ACC112 (cell line): Measurements from ENCODE around the gene CELF5.

Source experiments
- H2AFZ ChIP-seq: fragments of 200-600 bp; sonication (generic); one replicate; pipeline ENCODE4 v1.6.0; 2017; ENCODE audit warnings: antibody characterized with exemption, low read length; ENCODE audit not compliant: unreplicated experiment
- H3K27ac ChIP-seq: fragments of 200-600 bp; sonication (generic); 2 replicates; pipeline ENCODE4 v1.5.1; 2014; ENCODE audit warnings: low read depth, mild to moderate bottlenecking, antibody characterized with exemption, low read length, moderate library complexity
- H3K27me3 ChIP-seq: fragments of 200-600 bp; sonication (generic); 2 replicates; pipeline ENCODE4 v1.6.1; 2014; ENCODE audit warnings: mild to moderate bottlenecking, antibody characterized with exemption, low read length, moderate library complexity, mixed read lengths; ENCODE audit not compliant: insufficient read depth
- H3K36me3 ChIP-seq: fragments of 200-600 bp; sonication (generic); 2 replicates; pipeline ENCODE4 v1.6.1; 2016; ENCODE audit warnings: mild to moderate bottlenecking, antibody characterized with exemption, low read length, moderate library complexity, mixed read lengths; ENCODE audit not compliant: insufficient read depth
- H3K4me1 ChIP-seq: fragments of 200-600 bp; sonication (generic); one replicate; pipeline ENCODE4 v1.6.1; 2016; ENCODE audit warnings: low read length, mixed read lengths; ENCODE audit not compliant: insufficient read depth, unreplicated experiment, control insufficient read depth
- H3K4me3 ChIP-seq: fragments of 200-600 bp; sonication (generic); 2 replicates; pipeline ENCODE4 v1.5.1; 2014; ENCODE audit warnings: mild to moderate bottlenecking, low read depth, low read length
- H3K79me2 ChIP-seq: fragments of 200-600 bp; sonication (generic); one replicate; pipeline ENCODE4 v1.6.0; 2016; ENCODE audit warnings: low read length; ENCODE audit not compliant: control insufficient read depth, unreplicated experiment, insufficient read depth

CELF5 gene

GRCh38 chr19:3192228-3192635 is 32.2 kb upstream of the CELF5 start:
- Histone ChIP-seq H3K36me3 (no peaks in the 10 kb centered on the region), H3K4me1 (peaks cover 6% of the 10 kb centered on the region), H2AFZ (no peak overlapping the region), H3K4me3 (no peak overlapping the region), H3K27ac (no peak overlapping the region), H3K79me2 (peaks cover 44% of the 10 kb centered on the region), H3K27me3 (no peaks in the 10 kb centered on the region)

GRCh38 chr19:3192684-3193083 is 31.8 kb upstream of the CELF5 start:
- no peak overlapping the region for H2AFZ ChIP-seq
- no peaks in the 10 kb centered on the region for H3K36me3 ChIP-seq
- H3K4me3 ChIP-seq: no peak overlapping the region
- H3K79me2 ChIP-seq: peaks cover 39% of the 10 kb centered on the region
- no peaks in the 10 kb centered on the region for H3K27me3 ChIP-seq
- H3K4me1 ChIP-seq: peaks cover 1% of the 10 kb centered on the region
- no peak overlapping the region for H3K27ac ChIP-seq

DNA sequence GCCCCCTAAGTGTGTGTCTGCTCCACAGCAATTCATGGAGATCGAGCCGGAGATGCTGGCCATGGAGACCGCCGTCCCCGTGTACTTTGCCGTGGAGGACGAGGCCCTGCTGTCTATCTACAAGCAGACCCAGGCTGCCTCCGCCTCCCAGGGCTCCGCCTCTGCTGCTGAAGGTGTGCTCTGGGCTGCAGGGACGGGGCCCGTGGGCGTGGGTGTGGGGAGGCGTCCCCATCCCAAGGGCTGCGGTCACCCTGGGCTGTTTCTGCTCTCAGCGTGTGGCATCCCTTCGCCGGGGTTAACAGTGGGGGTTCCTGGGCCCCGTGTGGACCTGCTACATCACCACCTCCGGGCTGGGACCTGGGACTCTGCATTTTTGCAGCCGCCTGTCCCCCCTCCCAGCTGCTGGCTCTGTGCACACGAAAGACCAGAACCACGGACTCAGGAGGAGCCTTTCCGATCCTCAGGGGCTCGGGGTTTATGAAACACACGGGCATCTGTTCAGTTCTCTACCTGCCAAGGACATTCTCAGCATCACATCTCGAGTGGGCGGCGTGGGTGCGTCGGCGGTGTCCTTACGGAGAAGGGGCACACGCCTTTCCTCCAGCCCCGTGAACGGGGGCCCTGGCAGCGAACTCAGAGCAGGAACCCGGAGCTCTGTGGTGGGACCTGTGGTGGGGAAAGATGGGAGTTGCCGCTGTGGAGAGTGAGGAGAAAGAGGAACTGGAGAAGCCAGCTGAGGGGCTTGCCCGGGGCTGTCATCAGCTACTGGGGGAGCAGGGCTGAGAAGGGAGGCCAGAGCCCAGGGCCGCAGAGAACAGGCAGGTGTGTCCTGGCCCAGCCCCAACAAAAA is 31.0 kb upstream of the CELF5 start:
- no peaks in the 10 kb centered on the region for H3K27me3 ChIP-seq
- no peaks in the 10 kb centered on the region for H3K36me3 ChIP-seq
- H2AFZ ChIP-seq: no peak overlapping the region
- peaks cover 31% of the 10 kb centered on the region for H3K79me2 ChIP-seq
- H3K4me3 ChIP-seq: no peak overlapping the region
- H3K27ac ChIP-seq: no peak overlapping the region
- H3K4me1 ChIP-seq: no peaks in the 10 kb centered on the region

GRCh38 chr19:3194106-3195087 is 30.1 kb upstream of the CELF5 start:
- peaks cover 22% of the 10 kb centered on the region for H3K79me2 ChIP-seq
- H3K27ac ChIP-seq: no peak overlapping the region
- no peaks in the 10 kb centered on the region for H3K27me3 ChIP-seq
- H3K4me3 ChIP-seq: no peak overlapping the region
- H2AFZ ChIP-seq: no peak overlapping the region
- no peaks in the 10 kb centered on the region for H3K36me3 ChIP-seq
- no peaks in the 10 kb centered on the region for H3K4me1 ChIP-seq

- Histone ChIP-seq H3K36me3 (no peaks in the 10 kb centered on the region), H3K4me3 (no peak overlapping the region), H3K27ac (no peak overlapping the region), H2AFZ (no peak overlapping the region), H3K4me1 (no peaks in the 10 kb centered on the region), H3K79me2 (peaks cover 4% of the 10 kb centered on the region), H3K27me3 (no peaks in the 10 kb centered on the region)
These were observed 28.2 kb upstream of the CELF5 start for GRCh38 chr19:3196064-3196932.

GRCh38 chr19:3196933-3197205 is 27.6 kb upstream of the CELF5 start:
- Histone ChIP-seq H3K4me3 (no peak overlapping the region), H3K27ac (no peak overlapping the region), H2AFZ (no peak overlapping the region), H3K4me1 (no peaks in the 10 kb centered on the region), H3K36me3 (no peaks in the 10 kb centered on the region), H3K79me2 (no peaks in the 10 kb centered on the region), H3K27me3 (no peaks in the 10 kb centered on the region)

- Histone ChIP-seq H3K4me3 (no peak overlapping the region), H3K27me3 (no peaks in the 10 kb centered on the region), H3K79me2 (no peaks in the 10 kb centered on the region), H3K36me3 (no peaks in the 10 kb centered on the region), H3K4me1 (no peaks in the 10 kb centered on the region), H2AFZ (no peak overlapping the region), H3K27ac (no peak overlapping the region)
These were observed 25.4 kb upstream of the CELF5 start for GRCh38 chr19:3198901-3199700.

GRCh38 chr19:3201072-3201700 is 23.3 kb upstream of the CELF5 start:
- Histone ChIP-seq H3K36me3 (no peaks in the 10 kb centered on the region), H3K79me2 (no peaks in the 10 kb centered on the region), H3K27ac (no peak overlapping the region), H3K4me3 (no peak overlapping the region), H3K27me3 (no peaks in the 10 kb centered on the region), H2AFZ (no peak overlapping the region), H3K4me1 (no peaks in the 10 kb centered on the region)

DNA sequence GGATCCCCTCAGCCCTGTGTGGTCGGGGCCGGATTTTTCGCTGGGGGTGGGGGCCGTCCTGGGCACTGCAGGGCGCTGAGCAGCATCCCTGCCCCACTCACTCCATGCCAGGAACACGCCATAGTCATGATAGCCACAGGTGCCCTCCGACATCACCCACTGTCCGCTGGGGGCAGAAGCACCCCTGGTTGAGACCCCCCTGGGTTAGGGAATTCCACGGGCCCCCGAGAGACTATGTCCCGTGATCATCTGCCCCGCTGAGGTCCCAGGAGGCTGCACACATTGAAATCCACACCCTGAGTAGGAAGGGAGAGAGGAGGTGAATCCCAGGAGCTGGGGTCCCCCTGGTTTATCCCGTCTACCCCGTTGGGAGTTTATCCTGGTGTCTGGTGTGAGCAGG is 22.6 kb upstream of the CELF5 start:
- no peaks in the 10 kb centered on the region for H3K27me3 ChIP-seq
- no peak overlapping the region for H2AFZ ChIP-seq
- H3K79me2 ChIP-seq: no peaks in the 10 kb centered on the region
- H3K27ac ChIP-seq: no peak overlapping the region
- H3K36me3 ChIP-seq: no peaks in the 10 kb centered on the region
- no peaks in the 10 kb centered on the region for H3K4me1 ChIP-seq
- H3K4me3 ChIP-seq: no peak overlapping the region
